ENCODE data around the gene SLC25A3. TPM values are rescaled to one million over a fixed set of nuclear protein-coding genes. Genes with fewer than 3 reads are reported as not detected.
"Not testable (repeated sequence)": the region's sequence is repeated elsewhere in the genome, so short reads cannot be mapped to it uniquely, and the experiment has no call there.

SLC25A3 gene
- total and polyA plus RNA-seq, 8 donors: 308 to 594 (median 400) TPM

- H3K36me3 ChIP-seq: peaks cover 25 to 35% (median 30%) of the 10 kb centered on the region in 4 donors
- TF ChIP-seq POLR2AphosphoS5 (IDR thresholded peaks at IDR 0.05) (peak in 1 of 3 donors; percentile 3), POLR2A (IDR thresholded peaks at IDR 0.05) (no peak), CTCF (IDR thresholded peaks at IDR 0.05) (no peak)
- peaks cover 6 to 40% (median 29%) of the 10 kb centered on the region in 4 donors for H3K4me1 ChIP-seq
- 0 to 1% (median 0%) methylated on average over 16 to 35 of the region's 35 CpGs for whole genome bisulfite sequencing, 5 donors
- intact Hi-C loops (cut with DNase I; ENCODE audit: low total_unique reads): no loop called here
- H3K27ac ChIP-seq: peak overlapping the region; percentile 93 to 99 (median 98)
- no peaks in the 10 kb centered on the region for H3K9me3 ChIP-seq
- H3K4me3 ChIP-seq: peak overlapping the region; percentile 86 to 95 (median 88)
- H3K27me3 ChIP-seq: no peaks in the 10 kb centered on the region
- peak; percentile 44 to 75 for DNase-seq
Measured at GRCh38 chr12:98594050-98594835, 757 bp downstream of the SLC25A3 start.

- H3K4me1 ChIP-seq: peaks cover 6 to 40% (median 29%) of the 10 kb centered on the region in 4 donors
- peak overlapping the region; percentile 86 to 95 (median 88) for H3K4me3 ChIP-seq
- H3K27ac ChIP-seq: peak overlapping the region in 4 of 5 donors; percentile 98 to 99 (median 98)
- intact Hi-C loops (cut with DNase I; ENCODE audit: low total_unique reads): no loop called here
- no peaks in the 10 kb centered on the region for H3K9me3 ChIP-seq
- H3K27me3 ChIP-seq: no peaks in the 10 kb centered on the region
- WGBS, 5 donors: 41 to 55% (median 47%) methylated on average over 3 of the region's 3 CpGs
- DNase-seq: peak in 1 of 2 donors; percentile 39
- TF ChIP-seq POLR2AphosphoS5 (IDR thresholded peaks at IDR 0.05) (no peak), POLR2A (IDR thresholded peaks at IDR 0.05) (no peak), EP300 (IDR thresholded peaks at IDR 0.05) (no peak), CTCF (IDR thresholded peaks at IDR 0.05) (no peak)
- H3K36me3 ChIP-seq: peaks cover 37 to 47% (median 42%) of the 10 kb centered on the region in 4 donors
Measured at GRCh38 chr12:98595243-98595988, 1.9 kb downstream of the SLC25A3 start.

DNA sequence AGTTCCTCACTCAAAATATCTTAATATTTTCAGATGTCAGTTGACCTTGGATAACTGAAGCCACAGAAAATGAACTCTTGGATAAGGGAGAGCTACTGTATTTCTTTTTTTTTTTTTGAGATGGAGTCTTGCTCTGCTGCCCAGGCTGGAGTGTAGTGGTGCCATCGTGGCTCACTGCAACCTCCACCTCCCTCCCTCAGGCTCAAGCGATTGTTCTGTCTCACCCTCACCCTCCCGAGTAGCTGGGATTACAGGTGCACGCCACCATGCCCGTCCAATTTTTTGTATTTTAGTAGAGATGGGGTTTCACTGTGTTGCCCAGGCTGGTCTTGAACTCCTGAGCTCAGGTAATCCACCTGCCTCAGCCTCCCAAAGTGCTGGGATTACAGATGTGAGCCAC, 3.8 kb downstream of the SLC25A3 start:
- H3K27me3 ChIP-seq; H3K4me3 ChIP-seq; DNase-seq; H3K27ac ChIP-seq; H3K9me3 ChIP-seq; intact Hi-C loops (cut with DNase I; ENCODE audit: low total_unique reads): not testable (repeated sequence)
- Histone ChIP-seq H3K36me3 (peaks cover 54 to 66% (median 61%) of the 10 kb centered on the region in 4 donors), H3K4me1 (peaks cover 6 to 40% (median 29%) of the 10 kb centered on the region in 4 donors)
- WGBS, 5 donors: 80 to 91% (median 90%) methylated on average over 5 of the region's 5 CpGs

GRCh38 chr12:98601924-98602323, 8.4 kb downstream of the SLC25A3 start:
- TF ChIP-seq POLR2AphosphoS5 (IDR thresholded peaks at IDR 0.05): no peak
- TF ChIP-seq EP300 (IDR thresholded peaks at IDR 0.05): no peak
- TF ChIP-seq POLR2A (IDR thresholded peaks at IDR 0.05): no peak
- no peak for TF ChIP-seq CTCF (IDR thresholded peaks at IDR 0.05)

More at GRCh38 chr12:98601924-98602323, 8.4 kb downstream of the SLC25A3 start:
- no peak for DNase-seq
- Histone ChIP-seq H3K27ac (no peak overlapping the region), H3K9me3 (no peaks in the 10 kb centered on the region), H3K36me3 (peaks cover 63 to 84% (median 82%) of the 10 kb centered on the region in 4 donors), H3K27me3 (no peaks in the 10 kb centered on the region), H3K4me1 (peaks cover 0 to 13% (median 6%) of the 10 kb centered on the region in 4 donors), H3K4me3 (no peak overlapping the region)
- 91 to 94% (median 93%) methylated on average over 8 of the region's 8 CpGs for WGBS, 5 donors
- intact Hi-C loops (cut with DNase I; ENCODE audit: low total_unique reads): no loop called here

All from stomach (tissue), 9 donors.